ENCODE data around the gene BICDL1. TPM values are rescaled to one million over a fixed set of nuclear protein-coding genes. Genes with fewer than 3 reads are reported as not detected.

Gene BICDL1
- total RNA-seq, 1 donor from 2014 or later, result 9.0 TPM

GRCh38 chr12:120103371-120103770, 114.3 kb downstream of the BICDL1 start:
- intact Hi-C loops (cut with DNase I), result no loop called here
- Histone ChIP-seq H3K9me3 (no peaks in the 10 kb centered on the region), H3K4me3 (no peak overlapping the region), H3K4me1 (peaks cover 30% of the 10 kb centered on the region), H3K27ac (no peak overlapping the region), H3K36me3 (peaks cover 92% of the 10 kb centered on the region), H3K27me3 (ENCODE audit: low read depth) (no peaks in the 10 kb centered on the region)
- no peak for TF ChIP-seq CTCF (IDR thresholded peaks at IDR 0.05)
- DNase-seq, result no peak
- ATAC-seq, result no peak

- ATAC-seq, result no peak
- Histone ChIP-seq H3K36me3 (peaks cover 64% of the 10 kb centered on the region), H3K4me3 (no peak overlapping the region), H3K27me3 (ENCODE audit: low read depth) (no peaks in the 10 kb centered on the region), H3K27ac (no peak overlapping the region), H3K4me1 (peaks cover 35% of the 10 kb centered on the region), H3K9me3 (no peaks in the 10 kb centered on the region)
- intact Hi-C loops (cut with DNase I), result no loop called here
- no peak for DNase-seq
- no peak for TF ChIP-seq CTCF (IDR thresholded peaks at IDR 0.05)
Measured at GRCh38 chr12:120106151-120106550, 117.1 kb downstream of the BICDL1 start.

- peaks cover 38% of the 10 kb centered on the region for H3K4me1 ChIP-seq
Measured at GRCh38 chr12:120109570-120110267, 120.7 kb downstream of the BICDL1 start.

GRCh38 chr12:120110550-120111501, 121.8 kb downstream of the BICDL1 start:
- Histone ChIP-seq H3K4me1 (peaks cover 49% of the 10 kb centered on the region), H3K4me3 (no peak overlapping the region), H3K27ac (peak overlapping the region; percentile 62), H3K9me3 (no peaks in the 10 kb centered on the region), H3K36me3 (peaks cover 40% of the 10 kb centered on the region), H3K27me3 (ENCODE audit: low read depth) (no peaks in the 10 kb centered on the region)
- intact Hi-C loops (cut with DNase I), result no loop called here
- no peak for TF ChIP-seq CTCF (IDR thresholded peaks at IDR 0.05)
- peak; percentile 79 to 93 for ATAC-seq
- DNase-seq, result peak; percentile 88

More at GRCh38 chr12:120109570-120110267, 120.7 kb downstream of the BICDL1 start:
- Histone ChIP-seq H3K9me3 (no peaks in the 10 kb centered on the region), H3K27me3 (ENCODE audit: low read depth) (no peaks in the 10 kb centered on the region), H3K27ac (no peak overlapping the region), H3K36me3 (peaks cover 48% of the 10 kb centered on the region), H3K4me3 (no peak overlapping the region)
- DNase-seq, result no peak
- intact Hi-C loops (cut with DNase I), result no loop called here
- TF ChIP-seq CTCF (IDR thresholded peaks at IDR 0.05), result no peak
- ATAC-seq, result no peak

- intact Hi-C loops (cut with DNase I), result no loop called here
- TF ChIP-seq CTCF (IDR thresholded peaks at IDR 0.05), result no peak
- peak overlapping the region; percentile 86 for H3K4me3 ChIP-seq
- H3K4me1 ChIP-seq, result peaks cover 69% of the 10 kb centered on the region
- no peak for DNase-seq
- H3K27me3 ChIP-seq (ENCODE audit: low read depth), result no peaks in the 10 kb centered on the region
- ATAC-seq, result no peak
- no peak overlapping the region for H3K27ac ChIP-seq
- no peaks in the 10 kb centered on the region for H3K9me3 ChIP-seq
- H3K36me3 ChIP-seq, result peaks cover 19% of the 10 kb centered on the region
Measured at GRCh38 chr12:120115066-120115465, 126.0 kb downstream of the BICDL1 start.
